Upper lobe of left lung (tissue), 6 donors: ENCODE data around the gene GORASP2. TPM values are rescaled to one million over a fixed set of nuclear protein-coding genes. Genes with fewer than 3 reads are reported as not detected.

Source experiments
- ATAC-seq, 2 donors: fragments of 200-7000 bp; cut with Tn5 transposase; one replicate each; pipeline ENCODE4 v1.9.1; 2022; ENCODE audit warnings: mild to moderate bottlenecking in 2 of 2, moderate library complexity in 2 of 2; ENCODE audit not compliant: low FRiP score in 2 of 2
- DNase-seq, 2 donors: peaks; one replicate each; pipeline ENCODE4 v3.0.0-alpha.2; 2019 to 2020
- H3K27ac ChIP-seq, 4 donors: fragments of 200-600 bp; sonication (generic); one replicate each; pipeline ENCODE4 v1.5.1; 2016 to 2019
- H3K27me3 ChIP-seq, 4 donors: fragments of 200-600 bp; sonication (generic); one replicate each; pipeline ENCODE4 v1.5.1; 2017 to 2019
- H3K36me3 ChIP-seq, 4 donors: fragments of 200-600 bp; sonication (generic); one replicate each; pipeline ENCODE4 v1.5.1; 2016 to 2019
- H3K4me1 ChIP-seq, 4 donors: fragments of 200-600 bp; sonication (generic); one replicate each; pipeline ENCODE4 v1.5.1; 2018 to 2019
- H3K4me3 ChIP-seq, 4 donors: fragments of 200-600 bp; sonication (generic); one replicate each; pipeline ENCODE4 v1.5.1; 2017 to 2019; ENCODE audit warnings: mild to moderate bottlenecking in 2 of 4, moderate library complexity in 1 of 4
- H3K9me3 ChIP-seq, 4 donors: fragments of 200-600 bp; sonication (generic); one replicate each; pipeline ENCODE4 v1.5.1; 2018 to 2019
- CTCF ChIP-seq, 6 experiments: fragments of 450-650 bp in 4 of 6; fragments of 200-600 bp in 2 of 6; sonication (generic) in 2 of 6; IDR thresholded peaks; one replicate each; pipeline ENCODE4 v1.5.1; 2016 to 2019; ENCODE audit warnings: antibody characterized with exemption in 6 of 6
- EP300 ChIP-seq, 4 donors: sonication (generic); formaldehyde crosslinking; IDR thresholded peaks; one replicate each; pipeline ENCODE4 v1.5.1; 2017; ENCODE audit warnings: antibody characterized with exemption in 4 of 4, control low read depth in 2 of 4
- POLR2A ChIP-seq, 4 donors: fragments of 450-650 bp; IDR thresholded peaks; one replicate each; pipeline ENCODE4 v1.5.1; 2016 to 2017; ENCODE audit warnings: antibody characterized with exemption in 4 of 4, mild to moderate bottlenecking in 2 of 4
- POLR2AphosphoS5 ChIP-seq, 2 donors: sonication (generic); formaldehyde crosslinking; IDR thresholded peaks; one replicate each; pipeline ENCODE4 v1.5.1; 2017; ENCODE audit warnings: antibody characterized with exemption in 2 of 2
- WGBS, 2 donors: methylation state at CpG; one replicate each; pipeline ENCODE4 v1.1.5; 2017 to 2018; 5-methylcytosine and 5-hydroxymethylcytosine counted together
- total RNA-seq, 6 donors: library from RNA; depleted of rRNA in 4 of 6; stranded (reverse); fragments of >200 nt in 4 of 6; gene quantifications; one replicate each; pipeline versions ENCODE4 v1.1.0 to v1.2.1, GENCODE V29; 2016 to 2021
- donor health status: DM: no; HTN: no; CAD: no; lungs with moderate emphysema.
- donor health status: DM: no; HTN: yes; CAD: no; lungs with severe emphysema.

GORASP2 gene
- total RNA-seq, 6 donors from 2014 or later = 14.7 to 80.7 (median 59.5) TPM

- DNase-seq = no peak
- Histone ChIP-seq H3K36me3 (peaks cover 0 to 66% (median 21%) of the 10 kb centered on the region in 4 donors), H3K9me3 (no peaks in the 10 kb centered on the region), H3K27me3 (no peaks in the 10 kb centered on the region), H3K4me1 (no peaks in the 10 kb centered on the region), H3K27ac (no peak overlapping the region), H3K4me3 (no peak overlapping the region)
- WGBS, 2 donors = 94 to 95% methylated on average over 2 of the region's 2 CpGs
- no peak for ATAC-seq
- TF ChIP-seq POLR2A (IDR thresholded peaks at IDR 0.05) (no peak), EP300 (IDR thresholded peaks at IDR 0.05) (no peak), CTCF (IDR thresholded peaks at IDR 0.05) (no peak), POLR2AphosphoS5 (IDR thresholded peaks at IDR 0.05) (no peak)
Measured at GRCh38 chr2:171004363-171004762, 75.3 kb downstream of the GORASP2 start.

- WGBS, 2 donors = 86 to 91% methylated on average over 2 of the region's 2 CpGs
- no peak overlapping the region for H3K27ac ChIP-seq
- no peak for TF ChIP-seq EP300 (IDR thresholded peaks at IDR 0.05)
- no peak for TF ChIP-seq POLR2AphosphoS5 (IDR thresholded peaks at IDR 0.05)
- no peak for TF ChIP-seq POLR2A (IDR thresholded peaks at IDR 0.05)
- no peak for TF ChIP-seq CTCF (IDR thresholded peaks at IDR 0.05)
- peaks cover 0 to 64% (median 21%) of the 10 kb centered on the region in 4 donors for H3K36me3 ChIP-seq
- H3K9me3 ChIP-seq = no peaks in the 10 kb centered on the region
- no peaks in the 10 kb centered on the region for H3K27me3 ChIP-seq
- no peaks in the 10 kb centered on the region for H3K4me1 ChIP-seq
- ATAC-seq (no peak), DNase-seq (no peak)
- H3K4me3 ChIP-seq = no peak overlapping the region
Measured at GRCh38 chr2:171004833-171005232, 75.8 kb downstream of the GORASP2 start.

- H3K9me3 ChIP-seq = no peaks in the 10 kb centered on the region
- no peak overlapping the region for H3K27ac ChIP-seq
- no peak overlapping the region for H3K4me3 ChIP-seq
- no peak for ATAC-seq
- TF ChIP-seq CTCF (IDR thresholded peaks at IDR 0.05) (no peak), POLR2A (IDR thresholded peaks at IDR 0.05) (no peak), POLR2AphosphoS5 (IDR thresholded peaks at IDR 0.05) (no peak), EP300 (IDR thresholded peaks at IDR 0.05) (no peak)
- 76 to 77% methylated on average over 2 of the region's 2 CpGs for WGBS, 2 donors
- no peak for DNase-seq
- peaks cover 0 to 59% (median 25%) of the 10 kb centered on the region in 4 donors for H3K36me3 ChIP-seq
- no peaks in the 10 kb centered on the region for H3K4me1 ChIP-seq
- H3K27me3 ChIP-seq = no peaks in the 10 kb centered on the region
Measured at GRCh38 chr2:171008550-171009205, 79.6 kb downstream of the GORASP2 start.

- Histone ChIP-seq H3K4me1 (no peaks in the 10 kb centered on the region), H3K4me3 (no peak overlapping the region), H3K27me3 (no peaks in the 10 kb centered on the region), H3K27ac (no peak overlapping the region), H3K36me3 (peaks cover 0 to 58% (median 28%) of the 10 kb centered on the region in 4 donors), H3K9me3 (no peaks in the 10 kb centered on the region)
- ATAC-seq = no peak
- TF ChIP-seq POLR2AphosphoS5 (IDR thresholded peaks at IDR 0.05) (no peak), EP300 (IDR thresholded peaks at IDR 0.05) (no peak), CTCF (IDR thresholded peaks at IDR 0.05) (no peak), POLR2A (IDR thresholded peaks at IDR 0.05) (no peak)
- no peak for DNase-seq
- 94 to 97% methylated on average over 4 of the region's 4 CpGs for WGBS, 2 donors
Measured at GRCh38 chr2:171009386-171009785, 80.3 kb downstream of the GORASP2 start.

GRCh38 chr2:171013851-171014250, 84.8 kb downstream of the GORASP2 start:
- no peak for ATAC-seq
- Histone ChIP-seq H3K4me1 (no peaks in the 10 kb centered on the region), H3K9me3 (no peaks in the 10 kb centered on the region), H3K27me3 (no peaks in the 10 kb centered on the region), H3K27ac (no peak overlapping the region), H3K36me3 (peaks cover 0 to 38% (median 13%) of the 10 kb centered on the region in 4 donors), H3K4me3 (no peak overlapping the region)
- no peak for DNase-seq
- TF ChIP-seq EP300 (IDR thresholded peaks at IDR 0.05) = no peak
- no peak for TF ChIP-seq POLR2AphosphoS5 (IDR thresholded peaks at IDR 0.05)
- TF ChIP-seq POLR2A (IDR thresholded peaks at IDR 0.05) = no peak
- no peak for TF ChIP-seq CTCF (IDR thresholded peaks at IDR 0.05)
- WGBS, 2 donors = 94 to 100% methylated on average over 1 of the region's 1 CpG
